ENCODE measurements around the gene DISP3. TPM values are rescaled to one million over a fixed set of nuclear protein-coding genes. Genes with fewer than 3 reads are reported as not detected.

Gene DISP3
- total and polyA plus RNA-seq, 9 donors = 0.08 to 0.36 (median 0.23) TPM; not detected in 5

DNA sequence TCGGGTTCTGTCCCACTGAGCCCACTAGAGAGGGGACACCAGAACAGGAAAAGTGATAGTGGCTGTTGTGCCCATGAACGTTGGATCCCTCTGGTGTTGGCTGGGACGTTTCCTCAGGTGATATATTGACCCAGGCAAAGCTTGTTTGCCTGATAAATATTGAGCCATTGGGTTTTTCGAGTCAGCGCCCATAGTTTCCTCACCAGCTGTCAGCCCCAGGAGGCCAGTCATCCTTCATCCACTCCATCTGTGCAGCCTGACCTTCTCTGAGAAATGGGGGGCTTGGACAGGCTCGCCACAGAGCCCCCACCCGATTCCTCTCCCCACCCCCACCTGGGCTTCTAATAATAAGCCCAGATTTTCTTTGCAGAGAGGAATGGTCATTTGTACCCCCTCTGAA lies 13.3 kb downstream of the DISP3 start:
- TF ChIP-seq, protein P1, sequence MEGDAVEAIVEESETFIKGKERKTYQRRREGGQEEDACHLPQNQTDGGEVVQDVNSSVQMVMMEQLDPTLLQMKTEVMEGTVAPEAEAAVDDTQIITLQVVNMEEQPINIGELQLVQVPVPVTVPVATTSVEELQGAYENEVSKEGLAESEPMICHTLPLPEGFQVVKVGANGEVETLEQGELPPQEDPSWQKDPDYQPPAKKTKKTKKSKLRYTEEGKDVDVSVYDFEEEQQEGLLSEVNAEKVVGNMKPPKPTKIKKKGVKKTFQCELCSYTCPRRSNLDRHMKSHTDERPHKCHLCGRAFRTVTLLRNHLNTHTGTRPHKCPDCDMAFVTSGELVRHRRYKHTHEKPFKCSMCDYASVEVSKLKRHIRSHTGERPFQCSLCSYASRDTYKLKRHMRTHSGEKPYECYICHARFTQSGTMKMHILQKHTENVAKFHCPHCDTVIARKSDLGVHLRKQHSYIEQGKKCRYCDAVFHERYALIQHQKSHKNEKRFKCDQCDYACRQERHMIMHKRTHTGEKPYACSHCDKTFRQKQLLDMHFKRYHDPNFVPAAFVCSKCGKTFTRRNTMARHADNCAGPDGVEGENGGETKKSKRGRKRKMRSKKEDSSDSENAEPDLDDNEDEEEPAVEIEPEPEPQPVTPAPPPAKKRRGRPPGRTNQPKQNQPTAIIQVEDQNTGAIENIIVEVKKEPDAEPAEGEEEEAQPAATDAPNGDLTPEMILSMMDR (IDR thresholded peaks at IDR 0.05) = no peak
- no peak for TF ChIP-seq POLR2A (IDR thresholded peaks at IDR 0.05)
- TF ChIP-seq EP300 (IDR thresholded peaks at IDR 0.05) = no peak
- Histone ChIP-seq H3K27me3 (no peaks in the 10 kb centered on the region), H3K36me3 (no peaks in the 10 kb centered on the region), H3K4me3 (no peak overlapping the region), H3K4me1 (ENCODE audit: insufficient read depth) (no peaks in the 10 kb centered on the region), H3K27ac (no peak overlapping the region), H3K9me3 (no peaks in the 10 kb centered on the region)
- no peak for DNase-seq
- 63 to 74% (median 63%) methylated on average over 7 of the region's 7 CpGs for WGBS, 3 donors
- intact Hi-C loops (cut with DNase I) = no loop called here

DNA sequence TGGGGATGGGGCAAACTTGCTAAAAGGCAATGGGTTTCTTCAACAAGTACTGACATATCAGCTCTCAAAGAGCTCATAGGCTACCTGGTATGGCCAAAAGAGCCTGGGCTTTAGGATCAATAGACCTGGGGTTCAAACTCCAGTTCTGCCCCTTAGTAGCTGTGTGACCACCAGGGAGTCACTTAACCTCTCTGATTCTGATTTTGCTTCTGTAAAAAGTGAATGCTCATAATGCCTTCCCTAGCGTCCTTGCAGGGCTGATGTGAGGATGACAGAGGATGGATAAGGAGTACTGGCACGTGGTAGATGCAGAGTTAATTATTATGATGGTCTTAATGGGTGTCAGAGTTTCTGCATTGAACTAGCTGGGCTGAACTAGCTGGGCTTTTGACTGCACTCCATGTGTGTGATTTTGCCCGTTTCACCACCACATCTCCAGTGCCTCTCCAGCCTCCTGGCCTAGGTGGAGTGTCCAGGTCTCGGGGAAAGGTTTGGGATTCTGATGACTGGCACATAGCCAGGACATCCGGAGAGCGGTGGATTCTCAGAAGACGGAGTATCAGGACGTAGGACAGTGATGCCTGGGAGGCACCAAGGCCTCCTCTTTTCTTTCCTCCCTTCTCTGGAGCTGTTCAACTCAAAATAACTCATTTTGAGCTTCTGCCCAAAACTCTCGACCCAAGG lies 15.2 kb downstream of the DISP3 start:
- Histone ChIP-seq H3K27ac (no peak overlapping the region), H3K27me3 (no peaks in the 10 kb centered on the region), H3K36me3 (no peaks in the 10 kb centered on the region), H3K4me1 (ENCODE audit: insufficient read depth) (no peaks in the 10 kb centered on the region), H3K9me3 (no peaks in the 10 kb centered on the region), H3K4me3 (no peak overlapping the region)
- intact Hi-C loops (cut with DNase I) = no loop called here
- no peak for DNase-seq
- WGBS, 3 donors = 19 to 30% (median 22%) methylated on average over 9 of the region's 9 CpGs
- TF ChIP-seq, protein P1 (IDR thresholded peaks at IDR 0.05) = no peak
- TF ChIP-seq EP300 (IDR thresholded peaks at IDR 0.05) (no peak), POLR2A (IDR thresholded peaks at IDR 0.05) (no peak)

DNA sequence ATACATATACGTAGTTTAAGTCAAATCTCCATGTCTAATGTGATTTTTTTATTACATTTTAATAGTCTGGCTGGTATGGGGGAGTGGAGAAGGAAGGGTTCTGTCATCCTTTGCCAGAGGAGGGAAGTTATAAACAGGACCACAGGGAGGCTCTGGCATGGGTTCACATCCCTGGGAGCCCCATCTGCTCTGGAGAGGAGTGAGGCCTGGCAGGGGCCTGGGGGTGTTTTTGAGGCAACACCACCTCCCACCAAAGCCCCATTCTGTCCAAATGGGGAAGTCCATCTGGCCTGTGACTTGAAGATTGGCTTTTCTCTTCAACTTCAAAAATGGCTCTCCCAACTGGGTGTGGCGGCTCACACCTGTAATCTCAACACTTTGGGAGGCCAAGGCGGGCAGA lies 15.8 kb downstream of the DISP3 start:
- Histone ChIP-seq H3K4me3 (no peak overlapping the region), H3K36me3 (no peaks in the 10 kb centered on the region), H3K9me3 (no peaks in the 10 kb centered on the region), H3K27ac (no peak overlapping the region), H3K4me1 (ENCODE audit: insufficient read depth) (no peaks in the 10 kb centered on the region), H3K27me3 (no peaks in the 10 kb centered on the region)
- TF ChIP-seq, protein P1 (IDR thresholded peaks at IDR 0.05) = no peak
- TF ChIP-seq EP300 (IDR thresholded peaks at IDR 0.05) (no peak), POLR2A (IDR thresholded peaks at IDR 0.05) (no peak)
- DNase-seq = no peak
- intact Hi-C loops (cut with DNase I) = no loop called here
- WGBS, 3 donors = 55 to 58% (median 58%) methylated on average over 3 of the region's 3 CpGs

DNA sequence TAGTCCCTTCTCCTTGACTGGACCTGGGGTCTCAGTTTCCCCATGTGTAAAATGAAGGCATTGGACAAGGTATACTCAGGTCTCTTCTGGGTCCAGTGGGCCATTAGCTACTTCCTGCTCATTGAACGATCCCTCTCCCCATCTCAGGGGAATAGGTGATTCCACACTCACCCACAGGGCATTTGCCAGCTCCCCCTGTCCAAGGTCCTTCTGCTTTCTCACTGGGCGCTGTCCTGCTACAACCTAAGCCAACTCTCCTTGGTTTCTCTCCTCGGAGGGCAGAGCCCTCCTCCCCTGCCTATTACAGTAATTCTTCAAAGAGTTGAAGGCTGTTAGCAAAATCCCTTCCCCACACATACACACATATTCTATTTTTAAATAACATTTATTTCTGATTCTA lies 16.6 kb downstream of the DISP3 start:
- DNase-seq = no peak
- Histone ChIP-seq H3K27me3 (no peaks in the 10 kb centered on the region), H3K36me3 (no peaks in the 10 kb centered on the region), H3K27ac (no peak overlapping the region), H3K4me3 (no peak overlapping the region), H3K4me1 (ENCODE audit: insufficient read depth) (no peaks in the 10 kb centered on the region), H3K9me3 (no peaks in the 10 kb centered on the region)
- WGBS, 3 donors = 36 to 64% (median 57%) methylated on average over 3 of the region's 3 CpGs
- TF ChIP-seq, protein P1 (IDR thresholded peaks at IDR 0.05) = no peak
- no peak for TF ChIP-seq EP300 (IDR thresholded peaks at IDR 0.05)
- no peak for TF ChIP-seq POLR2A (IDR thresholded peaks at IDR 0.05)
- intact Hi-C loops (cut with DNase I) = no loop called here

Measured in ovary (tissue), 9 donors.